Naive thymus-derived CD4-positive, alpha-beta T cell (primary cell): Measurements from ENCODE around the gene AXDND1. TPM values are rescaled to one million over a fixed set of nuclear protein-coding genes. Genes with fewer than 3 reads are reported as not detected.
"Not testable (repeated sequence)": the region's sequence is repeated elsewhere in the genome, so short reads cannot be mapped to it uniquely, and the experiment has no call there.

Experiments used
- ATAC-seq: fragments of 150-1000 bp; cut with Tn5 transposase; 2 replicates; pipeline ENCODE4 v1.10.0; 2021; ENCODE audit warnings: mild to moderate bottlenecking, moderate library complexity
- CTCF ChIA-PET: fragments of 350-600 bp; sonication (Branson Sonifier 250); formaldehyde crosslinking; loops from one replicate; lab custom pipeline; 2021; ENCODE audit warnings: antibody characterized with exemption; lab: Charles Lee
- POLR2A ChIA-PET: fragments of 350-600 bp; sonication (Branson Sonifier 250); formaldehyde crosslinking; loops from one replicate; lab custom pipeline; 2021; ENCODE audit warnings: antibody characterized with exemption, inconsistent platforms; lab: Charles Lee
- DNase-seq, 9 donors: peaks; one replicate each; pipeline versions ENCODE4 v3.0.0 to v3.0.0-alpha.2; 2020 to 2022; ENCODE audit warnings: mixed read lengths in 1 of 9
- H3K27ac ChIP-seq: one replicate; pipeline ENCODE4 v1.7.0; 2013; ENCODE audit warnings: mild to moderate bottlenecking, low read depth, low read length, moderate library complexity
- H3K27me3 ChIP-seq, 2 donors: one replicate each; pipeline ENCODE4 v1.7.0; 2013; ENCODE audit warnings: low read length in 2 of 2, mild to moderate bottlenecking in 2 of 2, moderate library complexity in 2 of 2; ENCODE audit not compliant: control insufficient read depth in 2 of 2, insufficient read depth in 2 of 2
- H3K36me3 ChIP-seq, 3 experiments: 1 replicate in 2 of 3; 2 replicates in 1 of 3; pipeline ENCODE4 v1.7.0; 2013; ENCODE audit warnings: low read length in 3 of 3, mild to moderate bottlenecking in 3 of 3, moderate library complexity in 1 of 3; ENCODE audit not compliant: insufficient read depth in 3 of 3, control insufficient read depth in 2 of 3
- H3K4me1 ChIP-seq, 2 donors: one replicate each; pipeline ENCODE4 v1.7.0; 2013; ENCODE audit warnings: low read length in 2 of 2, mild to moderate bottlenecking in 2 of 2, moderate library complexity in 1 of 2; ENCODE audit not compliant: control insufficient read depth in 2 of 2, insufficient read depth in 2 of 2
- H3K4me3 ChIP-seq: 2 replicates; pipeline ENCODE4 v1.7.0; 2013; ENCODE audit warnings: mild to moderate bottlenecking, low read length
- H3K9me3 ChIP-seq, 3 experiments: 1 replicate in 2 of 3; 2 replicates in 1 of 3; pipeline ENCODE4 v1.7.0; 2013; ENCODE audit warnings: low read length in 3 of 3; ENCODE audit not compliant: control insufficient read depth in 2 of 3
- H3K27ac Mint-ChIP-seq, 9 donors: one replicate each; pipeline ENCODE4 v1.8.0; 2020 to 2022; ENCODE audit warnings: mixed read lengths in 9 of 9, mild to moderate bottlenecking in 8 of 9, moderate library complexity in 5 of 9, inconsistent platforms in 2 of 9
- H3K27me3 Mint-ChIP-seq, 5 donors: one replicate each; pipeline ENCODE4 v1.8.0; 2021 to 2022; ENCODE audit warnings: mixed read lengths in 5 of 5, mild to moderate bottlenecking in 1 of 5
- H3K36me3 Mint-ChIP-seq, 5 donors: one replicate each; pipeline ENCODE4 v1.8.0; 2020 to 2022; ENCODE audit warnings: mixed read lengths in 5 of 5, mild to moderate bottlenecking in 3 of 5, inconsistent platforms in 1 of 5
- H3K4me1 Mint-ChIP-seq, 7 donors: one replicate each; pipeline ENCODE4 v1.8.0; 2020 to 2022; ENCODE audit warnings: mixed read lengths in 7 of 7, mild to moderate bottlenecking in 3 of 7, inconsistent platforms in 1 of 7
- H3K4me3 Mint-ChIP-seq, 10 donors: one replicate each; pipeline ENCODE4 v1.8.0; 2020 to 2022; ENCODE audit warnings: mild to moderate bottlenecking in 10 of 10, mixed read lengths in 10 of 10, moderate library complexity in 6 of 10, inconsistent platforms in 2 of 10
- H3K9me3 Mint-ChIP-seq, 11 donors: one replicate each; pipeline ENCODE4 v1.8.0; 2020 to 2022; ENCODE audit warnings: mixed read lengths in 11 of 11, mild to moderate bottlenecking in 4 of 11, inconsistent platforms in 1 of 11, moderate library complexity in 1 of 11
- intact Hi-C, 2 donors: fragments of 100-400 bp; cut with micrococcal nuclease; formaldehyde crosslinking; loops; one replicate each; pipeline ENCODE4 v1.15.1; 2023
- polyA plus RNA-seq, 2 donors: library from polyadenylated mRNA; unstranded; fragments of 300-500 nt; fragmentation: Illumina TruSeq; gene quantifications; one replicate each; pipeline ENCODE4 v1.2.3, GENCODE V29; 2021
- total RNA-seq, 6 experiments: library from RNA in 5 of 6; stranded (reverse) in 5 of 6; gene quantifications; 1 replicate in 5 of 6; 2 replicates in 1 of 6; pipeline ENCODE4 v1.2.3 and lab custom pipeline; 2021 to 2026

Gene AXDND1
- total and polyA plus RNA-seq, 7 experiments from 2014 or later, result 0.98 to 2.3 (median 1.3) TPM; not detected in 4

GRCh38 chr1:179418706-179419105 is 52.9 kb downstream of the AXDND1 start:
- H3K4me1 ChIP-seq, H3K4me3 Mint-ChIP-seq, H3K9me3 ChIP-seq, H3K4me3 ChIP-seq, H3K36me3 ChIP-seq, POLR2A ChIA-PET, H3K27ac Mint-ChIP-seq, H3K27me3 ChIP-seq, CTCF ChIA-PET, H3K27ac ChIP-seq, ATAC-seq, DNase-seq, H3K36me3 Mint-ChIP-seq, H3K4me1 Mint-ChIP-seq, intact Hi-C loops: not testable (repeated sequence)
- Mint-ChIP-seq H3K27me3 (peaks cover 0 to 15% (median 0%) of the 10 kb centered on the region in 5 donors), H3K9me3 (peaks cover 0 to 21% (median 4%) of the 10 kb centered on the region in 11 donors)

- intact Hi-C loops, result no loop called here
- Mint-ChIP-seq H3K4me1 (no peaks in the 10 kb centered on the region), H3K27ac (no peak overlapping the region), H3K27me3 (peaks cover 0 to 13% (median 0%) of the 10 kb centered on the region in 5 donors), H3K36me3 (peaks cover 0 to 10% (median 6%) of the 10 kb centered on the region in 5 donors), H3K9me3 (peaks cover 11 to 35% (median 20%) of the 10 kb centered on the region in 11 donors), H3K4me3 (no peak overlapping the region)
- peaks cover 0 to 10% (median 0%) of the 10 kb centered on the region in 3 experiments for H3K9me3 ChIP-seq
- H3K36me3 ChIP-seq, result no peaks in the 10 kb centered on the region
- POLR2A ChIA-PET, result no interaction called here
- ATAC-seq (no peak), DNase-seq (no peak)
- H3K27ac ChIP-seq, result no peak overlapping the region
- no peaks in the 10 kb centered on the region for H3K27me3 ChIP-seq
- H3K4me1 ChIP-seq, result no peaks in the 10 kb centered on the region
- H3K4me3 ChIP-seq, result no peak overlapping the region
- CTCF ChIA-PET, result no interaction called here
Observed at GRCh38 chr1:179424610-179425009, 58.8 kb downstream of the AXDND1 start.

GRCh38 chr1:179425186-179425585 is 59.4 kb downstream of the AXDND1 start:
- no peak overlapping the region for H3K4me3 Mint-ChIP-seq
- CTCF ChIA-PET, result no interaction called here
- no peak for DNase-seq

GRCh38 chr1:179437171-179437570 is 71.4 kb downstream of the AXDND1 start:
- Histone ChIP-seq H3K27ac (no peak overlapping the region), H3K36me3 (no peaks in the 10 kb centered on the region), H3K4me3 (no peak overlapping the region), H3K9me3 (no peaks in the 10 kb centered on the region), H3K4me1 (no peaks in the 10 kb centered on the region), H3K27me3 (no peaks in the 10 kb centered on the region)
- Mint-ChIP-seq H3K27ac (no peak overlapping the region), H3K36me3 (no peaks in the 10 kb centered on the region), H3K4me3 (no peak overlapping the region), H3K4me1 (no peaks in the 10 kb centered on the region), H3K9me3 (peaks cover 0 to 8% (median 0%) of the 10 kb centered on the region in 11 donors), H3K27me3 (peaks cover 0 to 35% (median 30%) of the 10 kb centered on the region in 5 donors)
- CTCF ChIA-PET, result no interaction called here
- no peak for DNase-seq
- ATAC-seq, result no peak
- intact Hi-C loops, result no loop called here
- POLR2A ChIA-PET, result no interaction called here

More at GRCh38 chr1:179425186-179425585, 59.4 kb downstream of the AXDND1 start:
- intact Hi-C loops, result no loop called here
- Mint-ChIP-seq H3K27me3 (peaks cover 0 to 13% (median 0%) of the 10 kb centered on the region in 5 donors), H3K36me3 (peaks cover 0 to 10% (median 6%) of the 10 kb centered on the region in 5 donors), H3K4me1 (no peaks in the 10 kb centered on the region), H3K9me3 (peaks cover 11 to 35% (median 20%) of the 10 kb centered on the region in 11 donors), H3K27ac (no peak overlapping the region)
- no peaks in the 10 kb centered on the region for H3K36me3 ChIP-seq
- H3K27me3 ChIP-seq, result no peaks in the 10 kb centered on the region
- H3K4me3 ChIP-seq, result no peak overlapping the region
- ATAC-seq, result no peak
- no peak overlapping the region for H3K27ac ChIP-seq
- peaks cover 0 to 10% (median 0%) of the 10 kb centered on the region in 3 experiments for H3K9me3 ChIP-seq
- no peaks in the 10 kb centered on the region for H3K4me1 ChIP-seq
- POLR2A ChIA-PET, result no interaction called here

GRCh38 chr1:179439646-179440045 is 73.9 kb downstream of the AXDND1 start:
- intact Hi-C loops, H3K27me3 ChIP-seq, H3K36me3 ChIP-seq, CTCF ChIA-PET, H3K4me3 ChIP-seq, H3K4me1 ChIP-seq, H3K9me3 Mint-ChIP-seq, H3K4me3 Mint-ChIP-seq, H3K27ac ChIP-seq, POLR2A ChIA-PET, H3K27ac Mint-ChIP-seq, H3K36me3 Mint-ChIP-seq, H3K9me3 ChIP-seq, ATAC-seq, DNase-seq, H3K4me1 Mint-ChIP-seq: not testable (repeated sequence)
- H3K27me3 Mint-ChIP-seq, result peaks cover 0 to 25% (median 14%) of the 10 kb centered on the region in 5 donors

- H3K36me3 ChIP-seq, H3K9me3 ChIP-seq, ATAC-seq, H3K4me3 ChIP-seq, H3K4me1 Mint-ChIP-seq, H3K9me3 Mint-ChIP-seq, H3K4me3 Mint-ChIP-seq, H3K27me3 ChIP-seq, H3K27ac ChIP-seq, H3K4me1 ChIP-seq, POLR2A ChIA-PET, intact Hi-C loops, H3K27ac Mint-ChIP-seq, H3K36me3 Mint-ChIP-seq, DNase-seq, CTCF ChIA-PET: not testable (repeated sequence)
- peaks cover 0 to 21% (median 10%) of the 10 kb centered on the region in 5 donors for H3K27me3 Mint-ChIP-seq
Observed at GRCh38 chr1:179440301-179440700, 74.5 kb downstream of the AXDND1 start.

- Histone ChIP-seq H3K27me3 (no peaks in the 10 kb centered on the region), H3K4me3 (no peak overlapping the region), H3K27ac (no peak overlapping the region), H3K4me1 (no peaks in the 10 kb centered on the region), H3K36me3 (no peaks in the 10 kb centered on the region), H3K9me3 (no peaks in the 10 kb centered on the region)
- ATAC-seq (no peak), DNase-seq (no peak)
- H3K9me3 Mint-ChIP-seq, result peaks cover 0 to 4% (median 0%) of the 10 kb centered on the region in 11 donors
- no peaks in the 10 kb centered on the region for H3K36me3 Mint-ChIP-seq
- POLR2A ChIA-PET, result no interaction called here
- intact Hi-C loops, result no loop called here
- H3K4me3 Mint-ChIP-seq, result no peak overlapping the region
- H3K27me3 Mint-ChIP-seq, result peaks cover 1 to 21% (median 9%) of the 10 kb centered on the region in 5 donors
- no peak overlapping the region for H3K27ac Mint-ChIP-seq
- no peaks in the 10 kb centered on the region for H3K4me1 Mint-ChIP-seq
- CTCF ChIA-PET, result no interaction called here
Observed at GRCh38 chr1:179440971-179441370, 75.2 kb downstream of the AXDND1 start.
